Body of pancreas (tissue), 4 donors: Measurements from ENCODE around the gene SNRPF. TPM values are rescaled to one million over a fixed set of nuclear protein-coding genes. Genes with fewer than 3 reads are reported as not detected.

ENCODE experiments used
- ATAC-seq: fragments of 150-250 bp; one replicate; pipeline ENCODE4 v1.9.1; 2016
- DNase-seq, 4 donors: peaks; one replicate each; pipeline ENCODE4 v3.0.0-alpha.2; 2019
- H3K27ac ChIP-seq, 4 donors: fragments of 200-600 bp; sonication (generic); 1 replicate in 3 of 4; 2 replicates in 1 of 4; pipeline versions ENCODE4 v1.5.1 to v1.6.1; 2016 to 2019; ENCODE audit warnings: mild to moderate bottlenecking in 1 of 4, mixed read lengths in 1 of 4, moderate library complexity in 1 of 4
- H3K27me3 ChIP-seq, 2 donors: fragments of 200-600 bp; sonication (generic); one replicate each; pipeline ENCODE4 v1.6.0; 2016; ENCODE audit warnings: mild to moderate bottlenecking in 1 of 2
- H3K36me3 ChIP-seq, 2 donors: fragments of 200-600 bp; sonication (generic); replicated peaks in 1 of 2; 2 replicates each; pipeline ENCODE4 v1.5.1; 2016; ENCODE audit warnings: low read depth in 2 of 2; ENCODE audit not compliant: insufficient read depth in 1 of 2
- H3K4me1 ChIP-seq: fragments of 200-600 bp; sonication (generic); one replicate; pipeline ENCODE4 v1.6.0; 2016
- H3K4me3 ChIP-seq, 2 donors: fragments of 200-600 bp; sonication (generic); 1 replicate in 1 of 2; 2 replicates in 1 of 2; pipeline ENCODE4 v1.5.1; 2016 to 2019
- H3K9me3 ChIP-seq, 3 donors: fragments of 200-600 bp; sonication (generic); 1 replicate in 2 of 3; 2 replicates in 1 of 3; pipeline ENCODE4 v1.5.1; 2016
- CTCF ChIP-seq, 7 experiments: fragments of 450-650 bp in 4 of 7; fragments of 200-600 bp in 3 of 7; sonication (generic) in 3 of 7; IDR thresholded peaks; one replicate each; pipeline ENCODE4 v1.5.1; 2016 to 2019; ENCODE audit warnings: antibody characterized with exemption in 7 of 7
- POLR2A ChIP-seq, 3 donors: fragments of 450-650 bp; IDR thresholded peaks; one replicate each; pipeline ENCODE4 v1.6.1; 2016; ENCODE audit warnings: antibody characterized with exemption in 3 of 3, mild to moderate bottlenecking in 2 of 3
- WGBS, 2 donors: methylation state at CpG; one replicate each; pipeline ENCODE4 v1.1.5; 2017; 5-methylcytosine and 5-hydroxymethylcytosine counted together
- intact Hi-C: fragments of 100-400 bp; cut with DNase I; formaldehyde crosslinking; loops from one replicate; pipeline ENCODE4 v1.15.1; 2023
- total RNA-seq, 2 donors: library from RNA; depleted of rRNA; stranded (reverse); fragments of >200 nt; gene quantifications; one replicate each; pipeline ENCODE4 v1.1.0, GENCODE V29; 2016

Gene SNRPF
- total RNA-seq, 2 donors from 2014 or later: 6.7 to 7.6 TPM

- Histone ChIP-seq H3K9me3 (no peaks in the 10 kb centered on the region), H3K4me3 (peak overlapping the region; percentile 66 to 72), H3K4me1 (peaks cover 19% of the 10 kb centered on the region), H3K27me3 (no peaks in the 10 kb centered on the region), H3K27ac (peak overlapping the region in 3 of 4 donors; percentile 76 to 84 (median 83)), H3K36me3 (no peaks in the 10 kb centered on the region)
- DNase-seq (no peak), ATAC-seq (no peak)
- WGBS, 2 donors: 1% methylated on average over 13 of the region's 13 CpGs
- intact Hi-C loops: no loop called here
- peak in 1 of 7 experiments; percentile 2 for TF ChIP-seq CTCF (IDR thresholded peaks at IDR 0.05)
- TF ChIP-seq POLR2A (IDR thresholded peaks at IDR 0.05): no peak
These were observed 628 bp downstream of the SNRPF start for GRCh38 chr12:95859344-95859816.

- no peaks in the 10 kb centered on the region for H3K36me3 ChIP-seq
- intact Hi-C loops: no loop called here
- no peaks in the 10 kb centered on the region for H3K9me3 ChIP-seq
- H3K4me3 ChIP-seq: no peak overlapping the region
- no peak overlapping the region for H3K27ac ChIP-seq
- ATAC-seq: no peak
- peaks cover 19% of the 10 kb centered on the region for H3K4me1 ChIP-seq
- no peaks in the 10 kb centered on the region for H3K27me3 ChIP-seq
- 53 to 60% methylated on average over 10 of the region's 10 CpGs for WGBS, 2 donors
- DNase-seq: no peak
- TF ChIP-seq POLR2A (IDR thresholded peaks at IDR 0.05) (no peak), CTCF (IDR thresholded peaks at IDR 0.05) (no peak)
These were observed 1.4 kb downstream of the SNRPF start for GRCh38 chr12:95859947-95860850.

GRCh38 chr12:95862038-95862437 is 3.3 kb downstream of the SNRPF start:
- Histone ChIP-seq H3K27ac (no peak overlapping the region), H3K27me3 (no peaks in the 10 kb centered on the region), H3K4me1 (peaks cover 19% of the 10 kb centered on the region), H3K4me3 (no peak overlapping the region), H3K9me3 (no peaks in the 10 kb centered on the region), H3K36me3 (peaks cover 0 to 4% of the 10 kb centered on the region in 2 donors)
- no peak for DNase-seq
- no peak for ATAC-seq
- TF ChIP-seq POLR2A (IDR thresholded peaks at IDR 0.05) (no peak), CTCF (IDR thresholded peaks at IDR 0.05) (no peak)
- 99 to 100% methylated on average over 3 of the region's 3 CpGs for WGBS, 2 donors
- intact Hi-C loops: no loop called here

DNA sequence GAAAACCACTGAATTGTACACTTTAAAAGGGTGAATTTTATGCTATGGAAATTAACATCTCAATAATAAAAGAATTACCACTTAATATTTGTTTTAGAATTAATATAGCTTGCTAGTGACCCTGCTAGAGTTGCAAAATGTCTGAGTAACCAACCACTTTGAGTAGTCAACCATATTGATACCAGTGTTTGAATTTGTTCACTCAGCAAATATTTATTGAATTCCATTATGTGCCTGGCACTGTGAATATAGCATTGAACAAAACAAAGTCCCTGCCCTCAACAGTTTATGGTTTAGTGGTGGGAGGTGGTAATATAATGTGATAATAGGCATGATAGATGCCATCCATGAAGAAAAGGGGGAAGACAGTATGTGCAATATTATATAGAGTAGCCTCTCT is 4.6 kb downstream of the SNRPF start:
- ATAC-seq (no peak), DNase-seq (no peak)
- Histone ChIP-seq H3K36me3 (peaks cover 0 to 4% of the 10 kb centered on the region in 2 donors), H3K27ac (no peak overlapping the region), H3K27me3 (no peaks in the 10 kb centered on the region), H3K4me1 (peaks cover 16% of the 10 kb centered on the region), H3K4me3 (no peak overlapping the region), H3K9me3 (no peaks in the 10 kb centered on the region)
- intact Hi-C loops: no loop called here
- TF ChIP-seq POLR2A (IDR thresholded peaks at IDR 0.05): no peak
- TF ChIP-seq CTCF (IDR thresholded peaks at IDR 0.05): no peak
